ENCODE measurements around the gene WBP4.

DNA sequence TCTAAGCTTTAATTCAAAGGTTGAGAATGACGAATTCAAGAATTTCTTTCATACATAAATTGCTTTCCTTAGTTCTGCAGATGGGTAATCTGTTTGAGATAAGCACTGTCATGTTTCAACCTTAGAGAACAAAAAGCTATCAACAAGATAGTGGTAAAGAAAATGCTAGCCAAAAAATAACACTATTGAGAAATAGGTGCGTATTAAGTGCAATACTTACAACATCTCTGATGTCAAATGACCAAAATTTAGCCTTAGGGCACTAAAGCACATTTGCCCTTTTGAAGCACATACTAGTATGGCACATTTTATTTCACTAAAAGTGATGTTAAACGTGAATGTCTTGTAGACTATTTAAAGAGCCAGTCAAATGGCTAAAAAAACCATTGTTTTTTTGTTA lies 66.4 kb downstream of the WBP4 start:
- TF ChIP-seq, protein P1, sequence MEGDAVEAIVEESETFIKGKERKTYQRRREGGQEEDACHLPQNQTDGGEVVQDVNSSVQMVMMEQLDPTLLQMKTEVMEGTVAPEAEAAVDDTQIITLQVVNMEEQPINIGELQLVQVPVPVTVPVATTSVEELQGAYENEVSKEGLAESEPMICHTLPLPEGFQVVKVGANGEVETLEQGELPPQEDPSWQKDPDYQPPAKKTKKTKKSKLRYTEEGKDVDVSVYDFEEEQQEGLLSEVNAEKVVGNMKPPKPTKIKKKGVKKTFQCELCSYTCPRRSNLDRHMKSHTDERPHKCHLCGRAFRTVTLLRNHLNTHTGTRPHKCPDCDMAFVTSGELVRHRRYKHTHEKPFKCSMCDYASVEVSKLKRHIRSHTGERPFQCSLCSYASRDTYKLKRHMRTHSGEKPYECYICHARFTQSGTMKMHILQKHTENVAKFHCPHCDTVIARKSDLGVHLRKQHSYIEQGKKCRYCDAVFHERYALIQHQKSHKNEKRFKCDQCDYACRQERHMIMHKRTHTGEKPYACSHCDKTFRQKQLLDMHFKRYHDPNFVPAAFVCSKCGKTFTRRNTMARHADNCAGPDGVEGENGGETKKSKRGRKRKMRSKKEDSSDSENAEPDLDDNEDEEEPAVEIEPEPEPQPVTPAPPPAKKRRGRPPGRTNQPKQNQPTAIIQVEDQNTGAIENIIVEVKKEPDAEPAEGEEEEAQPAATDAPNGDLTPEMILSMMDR (IDR thresholded peaks at IDR 0.05), result no peak
- TF ChIP-seq POLR2A (IDR thresholded peaks at IDR 0.05; ENCODE audit: low read length) (no peak), EHMT2 (IDR thresholded peaks at IDR 0.05; ENCODE audit: low read depth) (no peak), MAX (IDR thresholded peaks at IDR 0.05) (no peak), SREBF2 (IDR thresholded peaks at IDR 0.05) (no peak), NFE2L2 (conservative IDR thresholded peaks at IDR 0.05; ENCODE audit: low read length) (no peak), HDAC2 (IDR thresholded peaks at IDR 0.05) (no peak), MAZ (IDR thresholded peaks at IDR 0.05; ENCODE audit: borderline replicate concordance, low read depth, low read length) (no peak), RFX5 (IDR thresholded peaks at IDR 0.05) (no peak), MYC (IDR thresholded peaks at IDR 0.05; ENCODE audit: borderline replicate concordance, low read length) (no peak)

Data from A549 (cell line).